Neural cell (in vitro differentiated cells): ENCODE results near the gene CACNB2. TPM values are rescaled to one million over a fixed set of nuclear protein-coding genes. Genes with fewer than 3 reads are reported as not detected.

Experiments
- H2AFZ ChIP-seq: fragments of 200-600, 300-800 bp; sonication (generic), shearing (Covaris generic); 2 replicates; pipeline ENCODE4 v1.6.0; 2014; ENCODE audit warnings: low read depth, mild to moderate bottlenecking, antibody characterized with exemption, low read length, moderate library complexity
- H3F3A ChIP-seq: fragments of 200-600 bp; shearing (Covaris generic); 2 replicates; pipeline ENCODE4 v1.6.1; 2016; ENCODE audit warnings: mild to moderate bottlenecking, moderate library complexity, mixed read lengths, antibody characterized with exemption, low read length; ENCODE audit not compliant: insufficient read depth, poor library complexity, severe bottlenecking
- H3K27ac ChIP-seq: fragments of 200-600, 300-800 bp; sonication (generic), shearing (Covaris generic); 2 replicates; pipeline ENCODE4 v1.5.1; 2014; ENCODE audit warnings: mild to moderate bottlenecking, low read length, moderate library complexity
- H3K27me3 ChIP-seq: fragments of 300-800, 200-600 bp; sonication (generic), shearing (Covaris generic); 2 replicates; pipeline ENCODE4 v1.6.0; 2014; ENCODE audit warnings: mild to moderate bottlenecking, low read depth, low read length, moderate library complexity; ENCODE audit not compliant: insufficient read depth
- H3K36me3 ChIP-seq: fragments of 300-800, 200-600 bp; sonication (generic), shearing (Covaris generic); 2 replicates; pipeline ENCODE4 v1.5.1; 2014; ENCODE audit warnings: mild to moderate bottlenecking, antibody characterized with exemption, low read length, moderate library complexity; ENCODE audit not compliant: insufficient read depth
- H3K4me2 ChIP-seq: fragments of 300-800, 200-600 bp; sonication (generic), shearing (Covaris generic); 2 replicates; pipeline ENCODE4 v1.6.0; 2014; ENCODE audit warnings: mild to moderate bottlenecking, low read length
- H3K4me3 ChIP-seq: fragments of 300-800, 200-600 bp; sonication (generic), shearing (Covaris generic); 2 replicates; pipeline ENCODE4 v1.5.1; 2014; ENCODE audit warnings: mild to moderate bottlenecking, low read length, moderate library complexity
- H3K79me2 ChIP-seq: fragments of 200-600 bp; shearing (Covaris generic); replicated peaks from 2 replicates; pipeline ENCODE4 v1.6.0; 2014; ENCODE audit warnings: mild to moderate bottlenecking, low read length, moderate library complexity; ENCODE audit not compliant: insufficient read depth
- H3K9ac ChIP-seq: fragments of 300-800, 200-600 bp; sonication (generic), shearing (Covaris generic); 2 replicates; pipeline ENCODE4 v1.6.1; 2016; ENCODE audit warnings: mild to moderate bottlenecking, low read length, mixed read lengths
- H3K9me2 ChIP-seq: fragments of 200-600 bp; shearing (Covaris generic); 2 replicates; pipeline ENCODE4 v1.6.1; 2016; ENCODE audit warnings: mild to moderate bottlenecking, low read length, mixed read lengths; ENCODE audit not compliant: insufficient read depth
- H3K9me3 ChIP-seq: fragments of 200-600, 300-800 bp; sonication (generic), shearing (Covaris generic); 2 replicates; pipeline ENCODE4 v1.6.1; 2016; ENCODE audit warnings: mild to moderate bottlenecking, mixed run types, low read length, moderate library complexity, mixed read lengths
- H4K20me1 ChIP-seq: fragments of 200-600 bp; shearing (Covaris generic); 2 replicates; pipeline ENCODE4 v1.6.1; 2016; ENCODE audit warnings: mild to moderate bottlenecking, mixed run types; ENCODE audit not compliant: insufficient read depth
- CTCF ChIP-seq: fragments of 450-650 bp; IDR thresholded peaks from 2 replicates; pipeline ENCODE4 v1.5.1; 2014; ENCODE audit warnings: antibody characterized with exemption, mild to moderate bottlenecking, moderate library complexity; ENCODE audit not compliant: poor library complexity, severe bottlenecking
- EP300 ChIP-seq: fragments of 450-650 bp; conservative IDR thresholded peaks from 2 replicates; pipeline ENCODE4 v1.6.1; 2014; ENCODE audit warnings: antibody characterized with exemption, mild to moderate bottlenecking, moderate library complexity; ENCODE audit not compliant: poor library complexity, severe bottlenecking
- EZH2 ChIP-seq: fragments of 200-600, 300-800 bp; shearing (Covaris generic), sonication (generic); IDR thresholded peaks from 2 replicates; pipeline ENCODE4 v1.6.1; 2014; ENCODE audit warnings: antibody characterized with exemption, low read length, borderline replicate concordance, mild to moderate bottlenecking; ENCODE audit not compliant: insufficient read depth, poor library complexity, severe bottlenecking
- MXI1 ChIP-seq: fragments of 450-650 bp; conservative IDR thresholded peaks from 2 replicates; pipeline ENCODE4 v1.6.1; 2014; ENCODE audit warnings: antibody characterized with exemption, mild to moderate bottlenecking; ENCODE audit not compliant: poor library complexity, severe bottlenecking
- POLR2AphosphoS5 ChIP-seq: IDR thresholded peaks from 2 replicates; pipeline ENCODE4 v1.6.1; 2012
- RAD21 ChIP-seq: fragments of 450-650 bp; conservative IDR thresholded peaks from 2 replicates; pipeline ENCODE4 v1.6.1; 2014; ENCODE audit warnings: antibody characterized with exemption, mild to moderate bottlenecking, moderate library complexity
- REST ChIP-seq: IDR thresholded peaks from 2 replicates; pipeline ENCODE4 v1.6.1; 2012; ENCODE audit warnings: borderline replicate concordance
- SMC3 ChIP-seq: fragments of 450-650 bp; conservative IDR thresholded peaks from 2 replicates; pipeline ENCODE4 v1.6.1; 2014; ENCODE audit warnings: antibody characterized with exemption, mild to moderate bottlenecking, moderate library complexity; ENCODE audit not compliant: poor library complexity
- TAF1 ChIP-seq: IDR thresholded peaks from 2 replicates; pipeline ENCODE4 v1.6.1; 2012; ENCODE audit warnings: low read depth
- polyA plus RNA-seq: library from polyadenylated mRNA; depleted of rRNA; stranded (reverse); fragments of >200 nt; gene quantifications from 2 replicates; pipeline ENCODE4 v1.2.3, GENCODE V29; 2014

CACNB2 gene
- polyA plus RNA-seq, 1 donor from 2014 or later: 14.3 TPM

GRCh38 chr10:18238870-18239485 is 98.8 kb downstream of the CACNB2 start:
- Histone ChIP-seq H3K9me3 (no peaks in the 10 kb centered on the region), H3K27ac (no peak overlapping the region), H3K4me2 (no peak overlapping the region), H3F3A (no peaks in the 10 kb centered on the region), H3K9ac (no peak overlapping the region), H3K27me3 (no peaks in the 10 kb centered on the region), H3K36me3 (no peaks in the 10 kb centered on the region), H3K79me2 (no peaks in the 10 kb centered on the region), H3K9me2 (no peaks in the 10 kb centered on the region), H4K20me1 (no peaks in the 10 kb centered on the region), H2AFZ (no peak overlapping the region), H3K4me3 (no peak overlapping the region)
- no peak for TF ChIP-seq TAF1
- TF ChIP-seq EZH2: no peak
- TF ChIP-seq MXI1: no peak
- TF ChIP-seq CTCF: peak; percentile 62
- peak; percentile 69 for TF ChIP-seq RAD21
- TF ChIP-seq POLR2AphosphoS5: no peak
- peak; percentile 67 for TF ChIP-seq SMC3
- no peak for TF ChIP-seq EP300
- no peak for TF ChIP-seq REST

- Histone ChIP-seq H4K20me1 (no peaks in the 10 kb centered on the region), H3K36me3 (no peaks in the 10 kb centered on the region), H3K4me2 (no peak overlapping the region), H3F3A (no peaks in the 10 kb centered on the region), H3K79me2 (no peaks in the 10 kb centered on the region), H3K9me2 (no peaks in the 10 kb centered on the region), H3K27me3 (no peaks in the 10 kb centered on the region), H3K9me3 (no peaks in the 10 kb centered on the region), H2AFZ (no peak overlapping the region), H3K4me3 (no peak overlapping the region), H3K9ac (no peak overlapping the region), H3K27ac (no peak overlapping the region)
- TF ChIP-seq EZH2: no peak
- TF ChIP-seq POLR2AphosphoS5: no peak
- TF ChIP-seq RAD21: no peak
- no peak for TF ChIP-seq TAF1
- TF ChIP-seq REST: no peak
- TF ChIP-seq EP300: no peak
- no peak for TF ChIP-seq SMC3
- no peak for TF ChIP-seq CTCF
- no peak for TF ChIP-seq MXI1
Observed at GRCh38 chr10:18240185-18240882, 100.1 kb downstream of the CACNB2 start.
